Gastroesophageal sphincter (tissue), 3 donors: Measurements from ENCODE around the gene BICRAL.
"Not testable (repeated sequence)": the region's sequence is repeated elsewhere in the genome, so short reads cannot be mapped to it uniquely, and the experiment has no call there.

Source experiments
- POLR2A ChIP-seq, 2 donors: fragments of 450-650 bp; IDR thresholded peaks; one replicate each; pipeline ENCODE4 v1.6.1; 2017; ENCODE audit warnings: antibody characterized with exemption in 2 of 2, mild to moderate bottlenecking in 2 of 2, moderate library complexity in 1 of 2
- TF ChIP-seq, protein P1 (sequence below), 4 experiments: fragments of 200-600 bp in 2 of 4; fragments of 450-650 bp in 2 of 4; sonication (generic) in 1 of 4; IDR thresholded peaks; one replicate each; pipeline ENCODE4 v1.5.1; 2017 to 2019; ENCODE audit warnings: antibody characterized with exemption in 4 of 4, mild to moderate bottlenecking in 2 of 4, moderate library complexity in 2 of 4

DNA sequence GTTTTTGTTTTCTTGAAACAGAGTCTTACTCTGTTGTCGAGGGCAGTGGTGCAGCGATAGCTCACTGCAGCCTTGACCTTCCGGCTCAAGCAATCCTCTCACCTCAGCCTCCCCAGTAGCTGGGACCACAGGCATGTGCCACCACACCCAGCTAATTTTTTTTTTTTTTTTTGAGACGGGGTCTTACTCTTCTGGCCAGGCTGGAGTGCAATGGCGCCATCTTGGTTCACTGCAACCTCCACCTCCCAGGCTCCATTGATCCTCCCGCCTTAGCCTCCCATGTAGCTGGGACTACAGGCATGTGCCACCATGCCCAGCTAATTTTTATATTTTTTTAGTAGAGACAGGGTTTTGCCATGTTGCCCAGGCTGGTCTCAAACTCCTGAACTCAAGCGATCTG, 24.5 kb downstream of the BICRAL start:
- not testable (repeated sequence) for TF ChIP-seq POLR2A (IDR thresholded peaks at IDR 0.05)
- TF ChIP-seq, protein P1, sequence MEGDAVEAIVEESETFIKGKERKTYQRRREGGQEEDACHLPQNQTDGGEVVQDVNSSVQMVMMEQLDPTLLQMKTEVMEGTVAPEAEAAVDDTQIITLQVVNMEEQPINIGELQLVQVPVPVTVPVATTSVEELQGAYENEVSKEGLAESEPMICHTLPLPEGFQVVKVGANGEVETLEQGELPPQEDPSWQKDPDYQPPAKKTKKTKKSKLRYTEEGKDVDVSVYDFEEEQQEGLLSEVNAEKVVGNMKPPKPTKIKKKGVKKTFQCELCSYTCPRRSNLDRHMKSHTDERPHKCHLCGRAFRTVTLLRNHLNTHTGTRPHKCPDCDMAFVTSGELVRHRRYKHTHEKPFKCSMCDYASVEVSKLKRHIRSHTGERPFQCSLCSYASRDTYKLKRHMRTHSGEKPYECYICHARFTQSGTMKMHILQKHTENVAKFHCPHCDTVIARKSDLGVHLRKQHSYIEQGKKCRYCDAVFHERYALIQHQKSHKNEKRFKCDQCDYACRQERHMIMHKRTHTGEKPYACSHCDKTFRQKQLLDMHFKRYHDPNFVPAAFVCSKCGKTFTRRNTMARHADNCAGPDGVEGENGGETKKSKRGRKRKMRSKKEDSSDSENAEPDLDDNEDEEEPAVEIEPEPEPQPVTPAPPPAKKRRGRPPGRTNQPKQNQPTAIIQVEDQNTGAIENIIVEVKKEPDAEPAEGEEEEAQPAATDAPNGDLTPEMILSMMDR (IDR thresholded peaks at IDR 0.05): not testable (repeated sequence)
